ENCODE results near the gene BAG3.

The BAG3 gene

DNA sequence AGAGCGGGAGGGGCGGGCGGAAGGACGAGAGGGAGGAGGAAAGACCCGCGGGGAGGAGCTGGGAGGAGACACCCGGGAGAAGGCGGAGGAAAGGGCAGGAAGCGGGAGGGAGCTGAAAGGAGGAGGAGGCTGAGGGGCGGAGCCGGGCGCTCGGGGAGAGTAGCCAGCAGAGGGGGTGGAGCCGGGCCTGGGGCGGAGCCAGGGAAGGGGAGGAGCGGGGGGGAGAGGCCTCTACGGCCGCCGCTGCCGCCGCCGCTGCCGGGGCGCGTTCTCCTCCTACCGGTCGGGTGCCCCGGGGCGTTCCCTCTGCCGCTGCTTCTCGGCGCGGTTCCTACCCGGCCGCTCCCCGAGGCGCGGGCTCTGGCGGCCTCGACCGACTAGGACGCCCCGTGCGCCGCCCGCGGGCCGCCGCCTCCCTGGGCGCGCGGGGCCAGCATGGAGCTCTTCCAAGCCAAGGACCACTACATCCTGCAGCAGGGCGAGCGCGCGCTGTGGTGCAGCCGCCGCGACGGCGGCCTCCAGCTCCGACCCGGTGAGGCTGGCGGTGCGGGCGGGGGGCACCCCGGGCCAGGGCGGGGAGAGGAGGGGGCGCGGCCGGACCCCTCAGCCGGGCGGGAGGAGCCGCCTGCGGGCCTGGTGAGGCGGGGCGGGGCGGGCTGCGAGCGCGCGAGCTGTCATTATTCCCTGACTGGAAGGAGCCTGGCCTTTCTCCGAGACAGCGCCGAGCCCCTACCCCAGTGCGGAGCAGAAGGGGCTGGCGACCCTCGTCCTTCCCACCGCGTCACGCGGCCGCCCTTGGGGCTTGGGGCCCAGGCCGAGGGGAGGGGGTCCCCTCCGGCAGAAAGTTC lies 74.9 kb downstream of the BAG3 start, which contains the start of gene INPP5F (continued):
- TF ChIP-seq ZNF16 (tag by site-specific recombination; IDR thresholded peaks at IDR 0.05; ENCODE audit: low read depth) (no peak), ZNF248 (tag by site-specific recombination; IDR thresholded peaks at IDR 0.05) (no peak), ZBTB1 (tag by site-specific recombination; IDR thresholded peaks at IDR 0.05) (no peak), HOXA7 (CRISPR knock-in tag; IDR thresholded peaks at IDR 0.05; ENCODE audit: borderline replicate concordance) (no peak), ELK4 (IDR thresholded peaks at IDR 0.05; ENCODE audit: borderline replicate concordance, low read depth, low read length) (no peak), ZNF623 (tag by site-specific recombination; IDR thresholded peaks at IDR 0.05) (no peak), ZNF677 (tag by site-specific recombination; IDR thresholded peaks at IDR 0.05) (0 out of 2 replicates have a peak, but pooled peaks have one; percentile 35), GFI1B (tag by site-specific recombination; IDR thresholded peaks at IDR 0.05) (no peak), ZNF473 (tag by site-specific recombination; IDR thresholded peaks at IDR 0.05) (no peak), ZNF354C (tag by site-specific recombination; IDR thresholded peaks at IDR 0.05; ENCODE audit: borderline replicate concordance, low read depth) (no peak), ZNF791 (tag by site-specific recombination; IDR thresholded peaks at IDR 0.05) (no peak), OSR2 (tag by site-specific recombination; IDR thresholded peaks at IDR 0.05) (no peak), ZNF155 (tag by site-specific recombination; IDR thresholded peaks at IDR 0.05) (no peak), ZNF624 (tag by site-specific recombination; IDR thresholded peaks at IDR 0.05) (no peak), ZNF423 (tag by site-specific recombination; IDR thresholded peaks at IDR 0.05) (no peak), ZNF114 (tag by site-specific recombination; IDR thresholded peaks at IDR 0.05) (no peak), FEZF1 (tag by site-specific recombination; IDR thresholded peaks at IDR 0.05) (no peak), HOXC10 (CRISPR knock-in tag; IDR thresholded peaks at IDR 0.05) (no peak), ZBTB8A (tag by site-specific recombination; IDR thresholded peaks at IDR 0.05) (peak; percentile 88), GLIS1 (tag by site-specific recombination; IDR thresholded peaks at IDR 0.05) (peak; percentile 44; the same call in 1 of the 2 replicates), ZNF660 (tag by site-specific recombination; IDR thresholded peaks at IDR 0.05) (peak; percentile 54), ZNF521 (tag by site-specific recombination; IDR thresholded peaks at IDR 0.05) (no peak), ZNF510 (tag by site-specific recombination; IDR thresholded peaks at IDR 0.05; ENCODE audit: insufficient replicate concordance) (no peak), ZNF626 (tag by site-specific recombination; IDR thresholded peaks at IDR 0.05) (no peak), YY2 (tag by site-specific recombination; IDR thresholded peaks at IDR 0.05) (no peak), SP3 (tag by site-specific recombination; IDR thresholded peaks at IDR 0.05) (peak; percentile 100), ZNF214 (tag by site-specific recombination; IDR thresholded peaks at IDR 0.05; ENCODE audit: borderline replicate concordance) (no peak), ZNF239 (tag by site-specific recombination; IDR thresholded peaks at IDR 0.05) (no peak), ZNF18 (tag by site-specific recombination; IDR thresholded peaks at IDR 0.05) (no peak)
- TF ChIP-seq, protein P1, sequence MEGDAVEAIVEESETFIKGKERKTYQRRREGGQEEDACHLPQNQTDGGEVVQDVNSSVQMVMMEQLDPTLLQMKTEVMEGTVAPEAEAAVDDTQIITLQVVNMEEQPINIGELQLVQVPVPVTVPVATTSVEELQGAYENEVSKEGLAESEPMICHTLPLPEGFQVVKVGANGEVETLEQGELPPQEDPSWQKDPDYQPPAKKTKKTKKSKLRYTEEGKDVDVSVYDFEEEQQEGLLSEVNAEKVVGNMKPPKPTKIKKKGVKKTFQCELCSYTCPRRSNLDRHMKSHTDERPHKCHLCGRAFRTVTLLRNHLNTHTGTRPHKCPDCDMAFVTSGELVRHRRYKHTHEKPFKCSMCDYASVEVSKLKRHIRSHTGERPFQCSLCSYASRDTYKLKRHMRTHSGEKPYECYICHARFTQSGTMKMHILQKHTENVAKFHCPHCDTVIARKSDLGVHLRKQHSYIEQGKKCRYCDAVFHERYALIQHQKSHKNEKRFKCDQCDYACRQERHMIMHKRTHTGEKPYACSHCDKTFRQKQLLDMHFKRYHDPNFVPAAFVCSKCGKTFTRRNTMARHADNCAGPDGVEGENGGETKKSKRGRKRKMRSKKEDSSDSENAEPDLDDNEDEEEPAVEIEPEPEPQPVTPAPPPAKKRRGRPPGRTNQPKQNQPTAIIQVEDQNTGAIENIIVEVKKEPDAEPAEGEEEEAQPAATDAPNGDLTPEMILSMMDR (tag by site-specific recombination; IDR thresholded peaks at IDR 0.05): no peak; the same call in 1 of the 2 replicates
- TF ChIP-seq, protein P2, sequence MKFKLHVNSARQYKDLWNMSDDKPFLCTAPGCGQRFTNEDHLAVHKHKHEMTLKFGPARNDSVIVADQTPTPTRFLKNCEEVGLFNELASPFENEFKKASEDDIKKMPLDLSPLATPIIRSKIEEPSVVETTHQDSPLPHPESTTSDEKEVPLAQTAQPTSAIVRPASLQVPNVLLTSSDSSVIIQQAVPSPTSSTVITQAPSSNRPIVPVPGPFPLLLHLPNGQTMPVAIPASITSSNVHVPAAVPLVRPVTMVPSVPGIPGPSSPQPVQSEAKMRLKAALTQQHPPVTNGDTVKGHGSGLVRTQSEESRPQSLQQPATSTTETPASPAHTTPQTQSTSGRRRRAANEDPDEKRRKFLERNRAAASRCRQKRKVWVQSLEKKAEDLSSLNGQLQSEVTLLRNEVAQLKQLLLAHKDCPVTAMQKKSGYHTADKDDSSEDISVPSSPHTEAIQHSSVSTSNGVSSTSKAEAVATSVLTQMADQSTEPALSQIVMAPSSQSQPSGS (tag by site-specific recombination; IDR thresholded peaks at IDR 0.05; ENCODE audit: low read depth): no peak
- TF ChIP-seq, protein P3, sequence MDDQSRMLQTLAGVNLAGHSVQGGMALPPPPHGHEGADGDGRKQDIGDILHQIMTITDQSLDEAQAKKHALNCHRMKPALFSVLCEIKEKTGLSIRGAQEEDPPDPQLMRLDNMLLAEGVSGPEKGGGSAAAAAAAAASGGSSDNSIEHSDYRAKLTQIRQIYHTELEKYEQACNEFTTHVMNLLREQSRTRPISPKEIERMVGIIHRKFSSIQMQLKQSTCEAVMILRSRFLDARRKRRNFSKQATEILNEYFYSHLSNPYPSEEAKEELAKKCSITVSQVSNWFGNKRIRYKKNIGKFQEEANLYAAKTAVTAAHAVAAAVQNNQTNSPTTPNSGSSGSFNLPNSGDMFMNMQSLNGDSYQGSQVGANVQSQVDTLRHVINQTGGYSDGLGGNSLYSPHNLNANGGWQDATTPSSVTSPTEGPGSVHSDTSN (CRISPR knock-in tag; IDR thresholded peaks at IDR 0.05): no peak; the same call in 1 of the 2 replicates
- TF ChIP-seq, protein P4, sequence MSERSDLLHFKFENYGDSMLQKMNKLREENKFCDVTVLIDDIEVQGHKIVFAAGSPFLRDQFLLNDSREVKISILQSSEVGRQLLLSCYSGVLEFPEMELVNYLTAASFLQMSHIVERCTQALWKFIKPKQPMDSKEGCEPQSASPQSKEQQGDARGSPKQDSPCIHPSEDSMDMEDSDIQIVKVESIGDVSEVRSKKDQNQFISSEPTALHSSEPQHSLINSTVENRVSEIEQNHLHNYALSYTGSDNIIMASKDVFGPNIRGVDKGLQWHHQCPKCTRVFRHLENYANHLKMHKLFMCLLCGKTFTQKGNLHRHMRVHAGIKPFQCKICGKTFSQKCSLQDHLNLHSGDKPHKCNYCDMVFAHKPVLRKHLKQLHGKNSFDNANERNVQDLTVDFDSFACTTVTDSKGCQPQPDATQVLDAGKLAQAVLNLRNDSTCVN (tag by site-specific recombination; optimal IDR thresholded peaks at IDR 0.05): peak; percentile 74

All from HEK293 (cell line).